GM18517 (cell line): ENCODE results near the gene PHF12.
"Not testable (repeated sequence)": the region's sequence is repeated elsewhere in the genome, so short reads cannot be mapped to it uniquely, and the experiment has no call there.

Experiments used
- ATAC-seq: cut with Tn5 transposase; IDR thresholded peaks from one replicate; pipeline ENCODE4 v1.9.1; 2021; ENCODE audit warnings: mild to moderate bottlenecking, moderate library complexity; ENCODE audit not compliant: unreplicated experiment

The PHF12 gene

GRCh38 chr17:28937044-28937729 is 14.1 kb downstream of the PHF12 start:
- ATAC-seq: no peak

- ATAC-seq: no peak
Measured at GRCh38 chr17:28935744-28936460, 15.4 kb downstream of the PHF12 start.

- not testable (repeated sequence) for ATAC-seq
Measured at GRCh38 chr17:28934508-28934907, 16.8 kb downstream of the PHF12 start.

GRCh38 chr17:28929787-28930186 is 21.5 kb downstream of the PHF12 start:
- ATAC-seq: no peak

- no peak for ATAC-seq
Measured at GRCh38 chr17:28928061-28928460, 23.3 kb downstream of the PHF12 start.

GRCh38 chr17:28926786-28927185 is 24.5 kb downstream of the PHF12 start:
- ATAC-seq: no peak

- ATAC-seq: no peak
Measured at GRCh38 chr17:28926366-28926765, 25.0 kb downstream of the PHF12 start.

GRCh38 chr17:28925912-28926365 is 25.4 kb downstream of the PHF12 start:
- no peak for ATAC-seq

- no peak for ATAC-seq
Measured at GRCh38 chr17:28920201-28920600, 31.1 kb downstream of the PHF12 start.

- no peak for ATAC-seq
Measured at GRCh38 chr17:28918295-28918694, 33.0 kb downstream of the PHF12 start.

- no peak for ATAC-seq
Measured at GRCh38 chr17:28917465-28917864, 33.9 kb downstream of the PHF12 start.

GRCh38 chr17:28917029-28917428 is 34.3 kb downstream of the PHF12 start:
- no peak for ATAC-seq

GRCh38 chr17:28916302-28916934 is 34.9 kb downstream of the PHF12 start:
- ATAC-seq: no peak

- ATAC-seq: no peak
Measured at GRCh38 chr17:28912938-28913333, 38.4 kb downstream of the PHF12 start.

- ATAC-seq: no peak
Measured at GRCh38 chr17:28912281-28912937, 38.9 kb downstream of the PHF12 start.

GRCh38 chr17:28911411-28912045 is 39.8 kb downstream of the PHF12 start:
- no peak for ATAC-seq

- no peak for ATAC-seq
Measured at GRCh38 chr17:28910534-28910933, 40.8 kb downstream of the PHF12 start.

GRCh38 chr17:28908640-28909167 is 42.6 kb downstream of the PHF12 start:
- no peak for ATAC-seq

- ATAC-seq: no peak
Measured at GRCh38 chr17:28907709-28908475, 43.4 kb downstream of the PHF12 start.
